H1 (cell line): ENCODE measurements around the gene CCDC141.

Source experiments
- ATF3 ChIP-seq: IDR thresholded peaks from 2 replicates; pipeline ENCODE4 v1.6.1; 2011; ENCODE audit warnings: low read depth, mild to moderate bottlenecking, low read length; ENCODE audit not compliant: insufficient read depth
- CHD2 ChIP-seq: IDR thresholded peaks from 2 replicates; pipeline ENCODE4 v1.6.1; 2012; ENCODE audit warnings: low read length, improper control_type of control experiment
- EP300 ChIP-seq, 2 experiments: IDR thresholded peaks; 1 replicate in 1 of 2; 2 replicates in 1 of 2; pipeline ENCODE4 v1.6.1; 2011 to 2012; ENCODE audit warnings: low read depth in 2 of 2, low read length in 2 of 2, mild to moderate bottlenecking in 2 of 2, borderline replicate concordance in 1 of 2, inconsistent platforms in 1 of 2, moderate library complexity in 1 of 2
- EZH2 ChIP-seq: fragments of 200-600 bp; sonication (generic); IDR thresholded peaks from 2 replicates; pipeline ENCODE4 v1.7.1; 2012; ENCODE audit warnings: low read depth, mild to moderate bottlenecking, moderate library complexity, low read length, inconsistent platforms; ENCODE audit not compliant: severe bottlenecking
- JUN ChIP-seq: IDR thresholded peaks from 2 replicates; pipeline ENCODE4 v1.6.1; 2011; ENCODE audit warnings: low read depth, mild to moderate bottlenecking, improper control_type of control experiment, low read length
- POLR2A ChIP-seq, 2 experiments: IDR thresholded peaks; 1 replicate in 1 of 2; 2 replicates in 1 of 2; pipeline ENCODE4 v1.6.1; 2011; ENCODE audit warnings: low read depth in 2 of 2, low read length in 2 of 2, mild to moderate bottlenecking in 2 of 2; ENCODE audit errors: control extremely low read depth in 1 of 2
- RAD21 ChIP-seq, 2 experiments: IDR thresholded peaks in 1 of 2; conservative IDR thresholded peaks in 1 of 2; 2 replicates each; pipeline ENCODE4 v1.6.1; 2011; ENCODE audit warnings: low read depth in 2 of 2, low read length in 2 of 2, improper control_type of control experiment in 1 of 2, inconsistent platforms in 1 of 2, mild to moderate bottlenecking in 1 of 2, moderate library complexity in 1 of 2
- SP1 ChIP-seq: IDR thresholded peaks from 2 replicates; pipeline ENCODE4 v1.6.1; 2011; ENCODE audit warnings: low read depth, low read length

GRCh38 chr2:179098080-179098689, 48.2 kb upstream of the CCDC141 start:
- no peak for TF ChIP-seq SP1
- no peak for TF ChIP-seq JUN
- TF ChIP-seq ATF3, result no peak
- TF ChIP-seq POLR2A (IDR thresholded peaks at IDR 0.05; ENCODE audit: control extremely low read depth in 1 of 2, low read depth in 2 of 2, low read length in 2 of 2), result no peak
- TF ChIP-seq CHD2, result no peak
- TF ChIP-seq EZH2, result no peak
- TF ChIP-seq EP300 (IDR thresholded peaks at IDR 0.05; ENCODE audit: borderline replicate concordance in 1 of 2, low read depth in 2 of 2, low read length in 2 of 2), result no peak
- TF ChIP-seq RAD21 (IDR thresholded peaks at IDR 0.05 in 1 of 2, conservative IDR thresholded peaks at IDR 0.05 in 1 of 2; ENCODE audit: low read depth in 2 of 2, low read length in 2 of 2), result no peak
